B cell (primary cell): ENCODE measurements around the gene SLC13A2. TPM values are rescaled to one million over a fixed set of nuclear protein-coding genes. Genes with fewer than 3 reads are reported as not detected.

ENCODE experiments used
- ATAC-seq: fragments of 200-7000 bp; cut with Tn5 transposase; one replicate; pipeline ENCODE4 v1.10.0; 2021; ENCODE audit warnings: low read depth, mild to moderate bottlenecking, moderate number of reproducible peaks, moderate library complexity
- CTCF ChIA-PET: fragments of 350-600 bp; sonication (Branson Sonifier 250); formaldehyde crosslinking; loops from one replicate; lab custom pipeline; 2021; ENCODE audit warnings: antibody characterized with exemption, inconsistent platforms; lab: Charles Lee
- POLR2A ChIA-PET: fragments of 350-600 bp; sonication (Branson Sonifier 250); formaldehyde crosslinking; loops from one replicate; lab custom pipeline; 2021; ENCODE audit warnings: antibody characterized with exemption; lab: Charles Lee
- DNase-seq: peaks from one replicate; pipeline ENCODE4 v3.0.0; 2013
- H2AFZ ChIP-seq: 2 replicates; pipeline ENCODE4 v1.6.1; 2012; ENCODE audit warnings: mild to moderate bottlenecking, low read depth, low read length; ENCODE audit not compliant: insufficient read depth, poor library complexity, severe bottlenecking
- H3K27ac ChIP-seq, 2 donors: 1 replicate in 1 of 2; 2 replicates in 1 of 2; pipeline ENCODE4 v1.5.1; 2012 to 2013; ENCODE audit warnings: low read length in 2 of 2, mild to moderate bottlenecking in 2 of 2, moderate library complexity in 1 of 2
- H3K27me3 ChIP-seq, 4 experiments: fragments of 200-600 bp in 1 of 4; sonication (generic) in 1 of 4; replicated peaks in 1 of 4; 1 replicate in 2 of 4; 2 replicates in 2 of 4; pipeline versions ENCODE4 v1.6.1 to v1.7.0; 2013 to 2016; ENCODE audit warnings: low read length in 3 of 4, mild to moderate bottlenecking in 2 of 4, mixed read lengths in 1 of 4, moderate library complexity in 1 of 4; ENCODE audit not compliant: insufficient read depth in 4 of 4, control insufficient read depth in 3 of 4; ENCODE audit errors: control extremely low read depth in 1 of 4
- H3K36me3 ChIP-seq, 2 experiments: replicated peaks in 1 of 2; 1 replicate in 1 of 2; 2 replicates in 1 of 2; pipeline versions ENCODE4 v1.6.1 to v1.7.1; 2013; ENCODE audit warnings: low read length in 1 of 2; ENCODE audit not compliant: insufficient read depth in 2 of 2, control insufficient read depth in 1 of 2; ENCODE audit errors: control extremely low read depth in 1 of 2, extremely low read depth in 1 of 2
- H3K4me1 ChIP-seq, 2 donors: fragments of 200-600 bp in 1 of 2; sonication (generic) in 1 of 2; 1 replicate in 1 of 2; 2 replicates in 1 of 2; pipeline versions ENCODE4 v1.5.1 to v1.6.1; 2013 to 2017; ENCODE audit warnings: low read length in 2 of 2; ENCODE audit not compliant: control insufficient read depth in 2 of 2, insufficient read depth in 2 of 2
- H3K4me2 ChIP-seq: replicated peaks from 2 replicates; pipeline ENCODE3; 2012; ENCODE audit warnings: mild to moderate bottlenecking, low read depth, low read length; ENCODE audit not compliant: poor library complexity, severe bottlenecking
- H3K4me3 ChIP-seq, 5 experiments: fragments of 200-600 bp in 1 of 5; sonication (generic) in 1 of 5; 1 replicate in 3 of 5; 2 replicates in 2 of 5; pipeline versions ENCODE4 v1.5.1 to v1.7.0; 2011 to 2016; ENCODE audit warnings: low read length in 4 of 5, mild to moderate bottlenecking in 4 of 5, low read depth in 2 of 5, control low read depth in 1 of 5, moderate library complexity in 1 of 5; ENCODE audit not compliant: insufficient read depth in 1 of 5; ENCODE audit errors: control extremely low read depth in 1 of 5, extremely low read depth in 1 of 5
- H3K79me2 ChIP-seq: fragments of 200-600 bp; sonication (generic); one replicate; pipeline ENCODE4 v1.6.0; 2016; ENCODE audit warnings: low read length; ENCODE audit not compliant: control insufficient read depth, insufficient read depth
- H3K9ac ChIP-seq: fragments of 200-600 bp; sonication (generic); 2 replicates; pipeline ENCODE4 v1.6.1; 2017; ENCODE audit warnings: mild to moderate bottlenecking, low read length, moderate library complexity
- H3K9me3 ChIP-seq, 3 donors: one replicate each; pipeline versions ENCODE4 v1.6.1 to v1.7.1; 2013; ENCODE audit warnings: low read length in 2 of 3; ENCODE audit not compliant: control insufficient read depth in 2 of 3, insufficient read depth in 1 of 3; ENCODE audit errors: control extremely low read depth in 1 of 3
- H4K20me1 ChIP-seq: 2 replicates; pipeline ENCODE4 v1.6.0; 2012; ENCODE audit warnings: mild to moderate bottlenecking, low read length; ENCODE audit not compliant: insufficient read depth, control insufficient read depth, poor library complexity, severe bottlenecking
- H3K27ac Mint-ChIP-seq: one replicate; pipeline ENCODE4 v1.8.0; 2021; ENCODE audit warnings: mixed read lengths
- H3K27me3 Mint-ChIP-seq: one replicate; pipeline ENCODE4 v1.8.0; 2021; ENCODE audit warnings: mixed read lengths
- H3K4me1 Mint-ChIP-seq: one replicate; pipeline ENCODE4 v1.8.0; 2021; ENCODE audit warnings: mixed read lengths
- H3K4me3 Mint-ChIP-seq: one replicate; pipeline ENCODE4 v1.8.0; 2021; ENCODE audit warnings: mixed read lengths
- H3K9me3 Mint-ChIP-seq: one replicate; pipeline ENCODE4 v1.8.0; 2022; ENCODE audit warnings: mixed read lengths; ENCODE audit not compliant: insufficient read depth
- CTCF ChIP-seq: fragments of 200-600 bp; IDR thresholded peaks from one replicate; pipeline ENCODE4 v1.8.0; 2022; ENCODE audit warnings: antibody characterized with exemption, mild to moderate bottlenecking
- EZH2 ChIP-seq: IDR thresholded peaks from 2 replicates; pipeline ENCODE4 v1.6.1; 2012; ENCODE audit warnings: borderline replicate concordance, low read depth, mild to moderate bottlenecking, moderate library complexity, low read length; ENCODE audit not compliant: insufficient read depth, poor library complexity, severe bottlenecking
- WGBS: methylation state at CpG from one replicate; pipeline ENCODE4 v1.1.5; 2013; ENCODE audit warnings: missing lambda C conversion rate; ENCODE audit not compliant: insufficient coverage; 5-methylcytosine and 5-hydroxymethylcytosine counted together
- intact Hi-C: fragments of 100-400 bp; cut with micrococcal nuclease; formaldehyde crosslinking; loops from one replicate; pipeline ENCODE4 v1.10.0; 2022
- polyA plus RNA-seq: library from polyadenylated mRNA; depleted of rRNA; stranded (reverse); fragments of >200 nt; gene quantifications from 2 replicates; pipeline ENCODE4 v1.2.3, GENCODE V29; 2012
- total RNA-seq, 2 donors: library from RNA; stranded (reverse); fragments of 120-200 nt in 1 of 2; gene quantifications; 1 replicate in 1 of 2; 2 replicates in 1 of 2; pipeline versions ENCODE4 v1.2.3 to v1.2.4, GENCODE V29; 2013 to 2022

Gene SLC13A2
- total and polyA plus RNA-seq, 2 donors (not counting 1 experiment from before 2014, with no cell fraction given) = not detected

GRCh38 chr17:28484296-28484695 lies 10.9 kb downstream of the SLC13A2 start:
- Histone ChIP-seq H3K27ac (no peak overlapping the region), H3K4me2 (no peak overlapping the region), H3K9me3 (no peaks in the 10 kb centered on the region), H3K9ac (no peak overlapping the region), H4K20me1 (no peaks in the 10 kb centered on the region), H2AFZ (no peak overlapping the region), H3K4me3 (no peak overlapping the region), H3K79me2 (no peaks in the 10 kb centered on the region), H3K27me3 (no peaks in the 10 kb centered on the region), H3K36me3 (no peaks in the 10 kb centered on the region), H3K4me1 (no peaks in the 10 kb centered on the region)
- H3K4me3 Mint-ChIP-seq = no peak overlapping the region
- DNase-seq (no peak), ATAC-seq (no peak)
- CTCF ChIA-PET = interaction anchor here (1.6 kb wide), 1 partner anchor 129 kb away, joined by 4 read pairs; no protein-coding TSS in a partner anchor
- peaks cover 7% of the 10 kb centered on the region for H3K27me3 Mint-ChIP-seq
- intact Hi-C loops = no loop called here
- POLR2A ChIA-PET = no interaction called here
- WGBS = 42% methylated on average over 2 of the region's 2 CpGs
- no peaks in the 10 kb centered on the region for H3K9me3 Mint-ChIP-seq
- no peak for TF ChIP-seq CTCF
- no peak for TF ChIP-seq EZH2
- no peak overlapping the region for H3K27ac Mint-ChIP-seq
- no peaks in the 10 kb centered on the region for H3K4me1 Mint-ChIP-seq

GRCh38 chr17:28485049-28485448 lies 11.6 kb downstream of the SLC13A2 start:
- DNase-seq = no peak
- Histone ChIP-seq H3K4me3 (no peak overlapping the region), H3K79me2 (no peaks in the 10 kb centered on the region), H3K27ac (no peak overlapping the region), H3K4me1 (no peaks in the 10 kb centered on the region), H3K4me2 (no peak overlapping the region), H3K36me3 (no peaks in the 10 kb centered on the region), H3K9me3 (no peaks in the 10 kb centered on the region), H4K20me1 (no peaks in the 10 kb centered on the region), H3K9ac (no peak overlapping the region), H3K27me3 (no peaks in the 10 kb centered on the region), H2AFZ (no peak overlapping the region)
- intact Hi-C loops = no loop called here
- peaks cover 7% of the 10 kb centered on the region for H3K27me3 Mint-ChIP-seq
- no peak for ATAC-seq
- POLR2A ChIA-PET = no interaction called here
- no peaks in the 10 kb centered on the region for H3K4me1 Mint-ChIP-seq
- no peaks in the 10 kb centered on the region for H3K9me3 Mint-ChIP-seq
- CTCF ChIA-PET = interaction anchor here (0.5 to 1.6 kb wide), 2 partner anchors 128 to 850 kb away, joined by 4 to 5 read pairs; no protein-coding TSS in a partner anchor
- TF ChIP-seq EZH2 (no peak), CTCF (no peak)
- no peak overlapping the region for H3K4me3 Mint-ChIP-seq
- no peak overlapping the region for H3K27ac Mint-ChIP-seq
- 96% methylated on average over 3 of the region's 3 CpGs for WGBS
